GM18861 (cell line): Measurements from ENCODE around the gene FSD1L.

Source experiments
- ATAC-seq: cut with Tn5 transposase; IDR thresholded peaks from one replicate; pipeline ENCODE4 v1.9.1; 2021; ENCODE audit not compliant: unreplicated experiment

Gene FSD1L

DNA sequence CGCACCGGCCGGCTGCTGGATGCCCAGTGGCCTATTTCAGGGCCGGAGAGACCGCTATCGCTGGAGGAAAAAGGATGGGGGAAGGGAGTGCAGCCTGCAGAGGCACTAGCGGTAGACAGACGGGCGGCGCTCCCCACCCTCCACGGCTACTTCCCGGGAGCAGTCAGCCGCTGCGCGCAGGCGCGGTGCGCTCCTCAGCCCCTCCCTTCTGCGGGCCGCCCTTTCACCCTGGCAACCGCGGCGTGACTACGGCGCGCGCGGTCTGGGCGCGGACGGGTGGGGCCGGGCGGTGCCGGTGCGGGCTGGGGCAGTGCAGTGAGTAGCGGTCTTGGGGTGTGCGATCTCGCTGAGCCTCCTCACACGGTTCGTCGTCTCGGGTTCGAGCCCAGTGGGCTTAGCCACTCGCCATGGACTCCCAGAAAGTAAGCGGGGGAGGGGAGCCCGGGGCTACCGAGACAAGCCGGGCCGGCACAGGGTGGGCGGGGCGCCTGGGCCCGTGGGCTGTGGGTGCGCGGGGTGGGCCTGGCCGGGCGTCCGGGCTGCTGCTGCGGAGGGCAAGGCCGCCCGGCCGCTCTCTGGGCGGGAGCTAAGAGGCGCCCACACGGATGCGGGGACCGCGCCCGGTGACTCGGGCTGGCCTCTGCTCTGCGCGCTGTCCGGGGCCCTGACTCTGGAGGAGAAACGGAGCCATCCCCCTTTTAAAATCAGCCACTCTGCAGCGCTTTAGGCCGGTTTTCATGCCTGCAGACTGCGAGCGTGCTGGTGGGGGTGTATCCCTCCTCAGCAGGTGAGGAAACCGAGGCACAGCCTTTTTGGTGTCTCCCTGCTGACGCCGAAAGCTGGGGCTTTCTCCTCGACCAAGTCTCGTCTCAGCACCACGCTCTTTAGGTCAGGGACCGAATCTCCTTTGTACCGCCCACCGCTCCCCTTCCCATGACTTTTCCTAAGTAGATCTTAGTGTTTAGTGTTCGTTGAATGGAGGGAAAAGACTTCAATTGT, at the start of gene FSD1L:
FSD1L (plus strand) TSS at position 221 of the 999 bp plus-strand sequence; CDS start at position 408, 187 bp downstream.
- ATAC-seq: peak; percentile 84

DNA sequence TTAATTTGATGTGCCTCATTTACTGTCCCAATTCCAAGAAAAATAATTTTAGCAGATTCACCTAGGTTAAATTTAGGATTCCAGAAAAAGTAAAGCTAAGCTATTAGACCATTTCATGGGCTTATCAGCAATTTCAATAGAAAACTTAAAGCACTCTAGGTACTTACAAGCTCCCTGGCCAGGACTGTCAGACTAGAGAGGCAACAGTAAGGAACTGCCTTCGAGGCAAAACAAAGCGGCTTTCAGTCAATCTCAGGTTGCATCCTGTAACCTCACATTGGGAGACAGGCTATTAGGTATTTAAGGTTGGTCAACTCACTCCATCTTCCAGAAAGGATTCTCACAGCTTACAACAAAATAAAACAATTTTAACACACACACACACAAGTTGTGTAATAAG, 48.7 kb upstream of the FSD1L start:
- no peak for ATAC-seq

GRCh38 chr9:105401651-105402050, 46.2 kb upstream of the FSD1L start:
- ATAC-seq: no peak

- ATAC-seq: no peak
Measured at GRCh38 chr9:105403552-105404248, 44.1 kb upstream of the FSD1L start.

DNA sequence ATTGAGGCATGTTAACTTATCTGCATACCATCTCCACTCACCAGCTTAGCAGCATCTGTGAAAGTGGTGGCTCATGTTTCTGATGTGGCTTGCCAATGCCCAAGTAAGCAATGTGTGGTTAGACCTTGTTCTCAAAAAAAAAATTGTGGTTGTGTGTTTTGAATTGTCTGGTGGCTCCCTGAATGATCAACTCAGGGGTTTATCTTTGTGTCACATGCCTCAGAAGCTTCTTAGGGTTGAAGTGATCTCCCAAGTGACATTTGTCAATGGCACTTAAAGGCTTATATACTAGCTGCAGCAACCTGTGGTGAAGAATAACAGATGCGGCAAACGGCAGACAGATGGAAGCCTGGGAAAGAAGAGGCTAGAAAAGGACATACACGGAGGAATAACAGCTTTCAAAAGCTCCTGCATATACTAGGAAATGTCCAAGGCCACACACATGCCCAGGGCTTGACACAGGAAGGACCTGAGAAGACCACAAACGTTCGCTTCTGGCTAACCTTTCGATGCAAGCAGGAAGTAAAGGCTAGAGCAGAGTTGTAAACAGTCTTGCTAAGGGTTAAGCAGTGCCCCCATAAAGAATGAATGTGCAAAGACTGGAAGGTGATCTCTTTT, 42.2 kb upstream of the FSD1L start:
- ATAC-seq: peak; percentile 95

- ATAC-seq: no peak
Measured at GRCh38 chr9:105406369-105406768, 41.5 kb upstream of the FSD1L start.

GRCh38 chr9:105413525-105413924, 34.3 kb upstream of the FSD1L start:
- ATAC-seq: no peak

GRCh38 chr9:105414947-105415661, 32.7 kb upstream of the FSD1L start:
- peak; percentile 75 for ATAC-seq

DNA sequence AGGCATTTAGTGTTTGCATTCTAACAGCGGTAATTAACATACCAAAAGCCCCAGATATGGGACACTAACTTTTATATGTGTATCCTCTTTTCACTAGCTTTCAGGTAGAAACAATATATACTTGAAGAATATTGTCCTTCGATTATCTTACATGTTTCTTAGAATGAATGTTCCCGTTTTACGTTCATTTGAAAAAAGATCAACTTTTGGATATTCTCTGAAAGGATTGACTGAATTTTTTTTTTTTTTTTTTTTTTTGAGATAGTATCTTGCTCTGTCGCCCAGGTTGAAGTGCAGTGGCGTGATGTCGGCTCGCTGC, 32.2 kb upstream of the FSD1L start:
- ATAC-seq: no peak

DNA sequence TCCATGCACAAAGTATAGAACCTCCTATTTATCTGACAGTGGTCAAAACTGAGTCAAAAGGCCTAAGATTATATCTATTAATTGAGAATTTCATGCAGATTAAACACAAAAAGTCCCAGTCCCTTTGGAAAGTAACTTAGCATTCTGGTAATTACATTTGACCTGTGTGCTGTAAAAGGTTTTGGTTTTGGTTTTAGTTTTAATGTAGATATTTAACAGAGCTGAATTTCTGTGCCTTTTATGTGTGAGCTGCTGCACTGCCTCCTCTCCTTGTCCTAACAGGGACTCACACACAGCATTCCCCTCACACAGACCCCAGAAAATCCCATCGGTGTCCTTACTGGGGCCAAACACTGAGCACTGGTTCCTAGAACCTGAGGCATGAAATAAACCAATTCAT, 31.0 kb upstream of the FSD1L start:
- peak; percentile 65 for ATAC-seq

GRCh38 chr9:105418588-105419500, 29.0 kb upstream of the FSD1L start:
- ATAC-seq: no peak

- ATAC-seq: no peak
Measured at GRCh38 chr9:105419816-105420597, 27.8 kb upstream of the FSD1L start.

DNA sequence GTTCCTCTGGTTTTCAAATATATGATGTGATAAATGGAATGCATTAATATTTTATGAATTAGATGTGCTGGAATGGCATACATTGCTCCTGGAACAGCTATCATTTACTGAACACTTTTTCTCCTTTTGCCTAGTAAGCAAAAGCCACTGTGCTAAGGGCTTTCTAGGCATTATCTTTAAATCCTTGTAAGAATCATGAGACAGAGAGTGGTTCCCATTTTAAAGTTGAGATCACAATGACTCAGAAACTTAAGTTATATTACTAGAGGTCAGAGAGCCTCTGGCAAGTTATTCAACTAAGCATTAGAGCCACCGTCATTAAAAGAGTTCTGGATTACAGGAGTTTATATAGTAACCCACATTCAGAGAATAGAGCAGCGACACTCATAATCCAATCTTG, 26.7 kb upstream of the FSD1L start:
- no peak for ATAC-seq

- ATAC-seq: no peak
Measured at GRCh38 chr9:105421864-105422263, 26.0 kb upstream of the FSD1L start.

- peak; percentile 67 for ATAC-seq
Measured at GRCh38 chr9:105425816-105426433, 21.9 kb upstream of the FSD1L start.

- ATAC-seq: no peak
Measured at GRCh38 chr9:105426657-105427056, 21.2 kb upstream of the FSD1L start.

DNA sequence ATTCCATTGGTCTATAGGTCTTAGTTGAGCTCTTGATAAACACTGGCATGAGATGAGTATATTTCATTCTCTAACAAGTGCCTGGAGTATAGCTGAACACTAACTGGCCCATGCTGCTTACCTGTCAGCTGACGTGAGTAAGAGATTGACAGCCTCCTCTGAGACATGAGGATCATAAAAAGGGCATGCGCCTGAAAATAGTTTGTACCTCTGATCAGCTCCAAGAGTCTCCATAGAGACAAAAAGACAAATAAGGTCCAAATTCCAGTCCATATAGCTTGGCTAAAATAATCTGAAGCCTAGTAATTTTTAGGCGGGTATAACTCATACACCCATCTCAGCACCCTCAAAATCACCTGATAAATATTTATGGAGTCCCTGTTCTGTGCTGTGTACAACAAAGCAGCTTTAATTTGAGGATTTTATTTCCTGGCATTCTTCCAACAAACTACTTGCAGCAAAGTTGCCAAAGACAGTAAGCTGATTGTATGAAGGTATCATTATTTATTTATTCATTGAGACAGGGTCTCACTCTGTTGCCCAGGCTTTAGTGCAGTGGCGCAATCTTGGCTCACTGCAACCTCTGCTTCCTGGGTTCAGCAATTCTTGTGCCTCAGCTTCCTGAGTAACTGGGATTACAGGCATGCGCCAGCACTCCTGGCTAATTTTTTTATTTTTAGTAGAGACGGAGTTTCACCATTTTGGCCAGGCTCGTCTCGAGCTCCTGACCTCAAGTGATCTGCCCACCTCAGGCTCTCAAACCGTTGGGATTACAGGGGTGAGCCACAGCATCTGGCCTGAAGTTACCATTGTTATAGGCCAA, 16.2 kb upstream of the FSD1L start:
- ATAC-seq: no peak

GRCh38 chr9:105432247-105432842, 15.5 kb upstream of the FSD1L start:
- no peak for ATAC-seq
